ENCODE data around the gene TLCD2. TPM values are rescaled to one million over a fixed set of nuclear protein-coding genes. Genes with fewer than 3 reads are reported as not detected.

Gene TLCD2
- under 1 TPM; 0.30 to 0.39 TPM for total RNA-seq

- peaks cover 20% of the 10 kb centered on the region for H3K27me3 Mint-ChIP-seq
- H3K4me1 Mint-ChIP-seq, result peaks cover 18% of the 10 kb centered on the region
- H3K9me3 Mint-ChIP-seq (ENCODE audit: low read depth), result no peaks in the 10 kb centered on the region
- ChIA-PET POLR2A (no interaction called here), CTCF (interaction anchor here (0.6 to 1.4 kb wide), 2 partner anchors 39 to 607 kb away, joined by 3 to 4 read pairs; no protein-coding TSS in a partner anchor)
- H3K36me3 Mint-ChIP-seq (ENCODE audit: low read depth), result no peaks in the 10 kb centered on the region
- ATAC-seq (peak; percentile 38), DNase-seq (no peak)
- peak within 1 kb of the TSS; percentile 48 for H3K4me3 Mint-ChIP-seq
- intact Hi-C loops (cut with DNase I, micrococcal nuclease), result loop anchor here (1.0 to 10.0 kb wide), 2 partner anchors 26 to 145 kb away; partner anchors contain the start of genes PITPNA (in 1 of the 2) and PRPF8 (in 1 of the 2)
- no peak within 1 kb of the TSS for H3K27ac Mint-ChIP-seq
Observed at GRCh38 chr17:1709971-1710806, at the start of gene TLCD2. Gene TLCD2, minus strand, starts transcription at chr17:1710377. Its CDS starts 135 bp downstream, at chr17:1710242.

- peaks cover 30% of the 10 kb centered on the region for H3K4me1 Mint-ChIP-seq
- H3K27ac Mint-ChIP-seq, result no peak overlapping the region
- CTCF ChIA-PET, result no interaction called here
- intact Hi-C loops (cut with DNase I, micrococcal nuclease), result no loop called here
- no peak for DNase-seq
- H3K27me3 Mint-ChIP-seq, result no peaks in the 10 kb centered on the region
- ATAC-seq, result no peak
- POLR2A ChIA-PET, result no interaction called here
- H3K4me3 Mint-ChIP-seq, result no peak overlapping the region
- H3K36me3 Mint-ChIP-seq (ENCODE audit: low read depth), result no peaks in the 10 kb centered on the region
- H3K9me3 Mint-ChIP-seq (ENCODE audit: low read depth), result no peaks in the 10 kb centered on the region
Observed at GRCh38 chr17:1759529-1759928, 49.4 kb upstream of the TLCD2 start.

- intact Hi-C loops (cut with DNase I, micrococcal nuclease), result no loop called here
- no peaks in the 10 kb centered on the region for H3K9me3 Mint-ChIP-seq (ENCODE audit: low read depth)
- no peak overlapping the region for H3K4me3 Mint-ChIP-seq
- no peak overlapping the region for H3K27ac Mint-ChIP-seq
- H3K27me3 Mint-ChIP-seq, result no peaks in the 10 kb centered on the region
- ChIA-PET POLR2A (no interaction called here), CTCF (no interaction called here)
- ATAC-seq, result no peak
- no peak for DNase-seq
- H3K4me1 Mint-ChIP-seq, result peaks cover 23% of the 10 kb centered on the region
- H3K36me3 Mint-ChIP-seq (ENCODE audit: low read depth), result no peaks in the 10 kb centered on the region
Observed at GRCh38 chr17:1758807-1759206, 48.6 kb upstream of the TLCD2 start.

- no peaks in the 10 kb centered on the region for H3K27me3 Mint-ChIP-seq
- ATAC-seq (no peak), DNase-seq (no peak)
- intact Hi-C loops (cut with DNase I, micrococcal nuclease), result no loop called here
- POLR2A ChIA-PET, result interaction anchor here (0.6 kb wide), 1 partner anchor 8 kb away, joined by 3 read pairs; no protein-coding TSS in a partner anchor
- H3K9me3 Mint-ChIP-seq (ENCODE audit: low read depth), result no peaks in the 10 kb centered on the region
- H3K4me1 Mint-ChIP-seq, result no peaks in the 10 kb centered on the region
- H3K27ac Mint-ChIP-seq, result no peak overlapping the region
- H3K4me3 Mint-ChIP-seq, result no peak overlapping the region
- CTCF ChIA-PET, result no interaction called here
- H3K36me3 Mint-ChIP-seq (ENCODE audit: low read depth), result no peaks in the 10 kb centered on the region
Observed at GRCh38 chr17:1755827-1756262, 45.7 kb upstream of the TLCD2 start.

GRCh38 chr17:1755252-1755826 is 45.2 kb upstream of the TLCD2 start:
- ChIA-PET CTCF (interaction anchor here (0.7 kb wide), 1 partner anchor 86 kb away, joined by 3 read pairs; no protein-coding TSS in a partner anchor), POLR2A (interaction anchor here (0.6 kb wide), 1 partner anchor 9 kb away, joined by 3 read pairs; no protein-coding TSS in a partner anchor)
- H3K27me3 Mint-ChIP-seq, result no peaks in the 10 kb centered on the region
- no peaks in the 10 kb centered on the region for H3K36me3 Mint-ChIP-seq (ENCODE audit: low read depth)
- ATAC-seq (no peak), DNase-seq (no peak)
- intact Hi-C loops (cut with DNase I, micrococcal nuclease), result no loop called here
- no peak overlapping the region for H3K27ac Mint-ChIP-seq
- no peaks in the 10 kb centered on the region for H3K4me1 Mint-ChIP-seq
- H3K9me3 Mint-ChIP-seq (ENCODE audit: low read depth), result no peaks in the 10 kb centered on the region
- H3K4me3 Mint-ChIP-seq, result no peak overlapping the region

GRCh38 chr17:1754430-1755112 is 44.4 kb upstream of the TLCD2 start:
- H3K27me3 Mint-ChIP-seq, result no peaks in the 10 kb centered on the region
- H3K4me1 Mint-ChIP-seq, result no peaks in the 10 kb centered on the region
- no peak overlapping the region for H3K27ac Mint-ChIP-seq
- intact Hi-C loops (cut with DNase I, micrococcal nuclease), result no loop called here
- ChIA-PET CTCF (interaction anchor here (0.6 to 0.7 kb wide), 2 partner anchors 23 to 85 kb away, joined by 3 read pairs; no protein-coding TSS in a partner anchor), POLR2A (interaction anchor here (0.8 kb wide), 1 partner anchor 15 kb away, joined by 3 read pairs; no protein-coding TSS in a partner anchor)
- no peaks in the 10 kb centered on the region for H3K9me3 Mint-ChIP-seq (ENCODE audit: low read depth)
- H3K36me3 Mint-ChIP-seq (ENCODE audit: low read depth), result no peaks in the 10 kb centered on the region
- DNase-seq (no peak), ATAC-seq (no peak)
- no peak overlapping the region for H3K4me3 Mint-ChIP-seq

- Mint-ChIP-seq H3K4me1 (no peaks in the 10 kb centered on the region), H3K9me3 (ENCODE audit: low read depth) (no peaks in the 10 kb centered on the region), H3K36me3 (ENCODE audit: low read depth) (no peaks in the 10 kb centered on the region), H3K4me3 (no peak overlapping the region), H3K27ac (no peak overlapping the region), H3K27me3 (no peaks in the 10 kb centered on the region)
- intact Hi-C loops (cut with DNase I, micrococcal nuclease), result no loop called here
- ChIA-PET POLR2A (interaction anchor here (0.8 kb wide), 1 partner anchor 16 kb away, joined by 3 read pairs; no protein-coding TSS in a partner anchor), CTCF (interaction anchor here (0.6 kb wide), 1 partner anchor 23 kb away, joined by 3 read pairs; no protein-coding TSS in a partner anchor)
- DNase-seq (no peak), ATAC-seq (no peak)
Observed at GRCh38 chr17:1753767-1754429, 43.7 kb upstream of the TLCD2 start.

- intact Hi-C loops (cut with DNase I, micrococcal nuclease), result no loop called here
- Mint-ChIP-seq H3K36me3 (ENCODE audit: low read depth) (no peaks in the 10 kb centered on the region), H3K9me3 (ENCODE audit: low read depth) (no peaks in the 10 kb centered on the region), H3K27ac (no peak overlapping the region), H3K4me1 (no peaks in the 10 kb centered on the region), H3K4me3 (no peak overlapping the region), H3K27me3 (no peaks in the 10 kb centered on the region)
- DNase-seq, result no peak
- ATAC-seq, result no peak
- ChIA-PET CTCF (no interaction called here), POLR2A (interaction anchor here (0.7 kb wide), 1 partner anchor 11 kb away, joined by 3 read pairs; no protein-coding TSS in a partner anchor)
Observed at GRCh38 chr17:1752425-1753262, 42.5 kb upstream of the TLCD2 start.

- ATAC-seq, result no peak
- no peak for DNase-seq
- POLR2A ChIA-PET, result no interaction called here
- H3K36me3 Mint-ChIP-seq (ENCODE audit: low read depth), result no peaks in the 10 kb centered on the region
- CTCF ChIA-PET, result interaction anchor here (0.6 kb wide), 1 partner anchor 57 kb away, joined by 3 read pairs; no protein-coding TSS in a partner anchor
- H3K4me1 Mint-ChIP-seq, result no peaks in the 10 kb centered on the region
- H3K4me3 Mint-ChIP-seq, result no peak overlapping the region
- no peaks in the 10 kb centered on the region for H3K9me3 Mint-ChIP-seq (ENCODE audit: low read depth)
- no peak overlapping the region for H3K27ac Mint-ChIP-seq
- intact Hi-C loops (cut with DNase I, micrococcal nuclease), result no loop called here
- no peaks in the 10 kb centered on the region for H3K27me3 Mint-ChIP-seq
Observed at GRCh38 chr17:1750628-1751027, 40.5 kb upstream of the TLCD2 start.

GRCh38 chr17:1746975-1747543 is 36.9 kb upstream of the TLCD2 start:
- ChIA-PET CTCF (interaction anchor here (0.6 to 0.7 kb wide), 2 partner anchors 11 to 551 kb away, joined by 3 read pairs; no protein-coding TSS in a partner anchor), POLR2A (no interaction called here)
- intact Hi-C loops (cut with DNase I, micrococcal nuclease), result no loop called here
- no peaks in the 10 kb centered on the region for H3K27me3 Mint-ChIP-seq
- no peak overlapping the region for H3K4me3 Mint-ChIP-seq
- ATAC-seq (no peak), DNase-seq (no peak)
- no peaks in the 10 kb centered on the region for H3K4me1 Mint-ChIP-seq
- no peak overlapping the region for H3K27ac Mint-ChIP-seq
- no peaks in the 10 kb centered on the region for H3K36me3 Mint-ChIP-seq (ENCODE audit: low read depth)
- H3K9me3 Mint-ChIP-seq (ENCODE audit: low read depth), result no peaks in the 10 kb centered on the region

Data from activated CD4-positive, alpha-beta T cell treated with anti-CD3 and anti-CD28 coated beads for 36 hours (primary cell).